GM18951 (cell line): ENCODE measurements around the gene BLNK.

Source experiments
- POLR2A ChIP-seq: IDR thresholded peaks from 4 replicates; pipeline ENCODE4 v1.6.1; 2011; ENCODE audit warnings: mild to moderate bottlenecking; ENCODE audit not compliant: insufficient read length, insufficient read depth; ENCODE audit errors: extremely low read depth
- in situ Hi-C: fragments of 300-500 bp; cut with MboI; formaldehyde crosslinking; loops from one replicate; pipeline ENCODE4 v1.12.0; 2022; ENCODE audit warnings: low sequenced_read_pairs, mixed read lengths, inconsistent platforms; ENCODE audit not compliant: unreplicated experiment

The BLNK gene

DNA sequence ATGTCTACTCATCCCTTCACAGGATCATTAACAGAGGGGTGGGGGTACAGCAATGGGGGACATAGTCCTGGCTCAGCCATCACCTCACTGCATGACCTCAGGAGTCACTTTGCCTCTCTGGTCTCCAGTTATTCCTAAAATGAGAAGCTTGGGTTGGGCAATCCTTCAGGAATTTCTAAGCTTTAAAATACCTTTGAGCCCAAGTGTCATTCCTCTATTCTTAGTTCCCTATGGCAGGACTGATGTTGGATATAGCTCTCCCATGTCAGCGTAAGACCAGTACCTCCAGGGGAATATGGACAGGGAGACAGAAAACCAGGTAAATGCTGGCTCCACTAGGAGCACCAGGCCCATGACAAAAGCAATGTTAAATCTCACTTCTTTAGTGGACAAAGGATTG is 34.5 kb downstream of the BLNK start:
- no peak for TF ChIP-seq POLR2A
- in situ Hi-C loops = loop anchor here (10.0 kb wide), 1 partner anchor 648 kb away; no protein-coding TSS in a partner anchor

DNA sequence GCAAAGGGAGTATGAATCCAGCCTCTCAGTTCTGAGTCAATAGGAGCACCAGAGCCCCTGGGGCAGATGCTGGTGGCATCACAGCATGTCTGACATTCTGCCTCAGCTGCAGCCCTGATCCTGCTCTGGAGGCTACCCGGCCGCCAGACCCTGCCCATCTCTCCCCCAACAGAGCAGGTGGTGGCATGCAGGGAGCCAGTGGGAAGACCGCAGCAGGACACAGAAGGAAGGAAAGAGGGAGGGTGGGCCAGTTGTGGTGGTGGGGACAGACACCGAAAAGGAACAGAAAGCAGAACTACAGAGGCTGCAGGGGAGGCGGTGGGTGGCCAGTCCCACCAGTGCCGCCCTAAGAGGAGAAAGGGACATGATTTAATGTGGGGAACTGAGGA is 35.3 kb downstream of the BLNK start:
- no peak for TF ChIP-seq POLR2A
- in situ Hi-C loops = loop anchor here (10.0 kb wide), 1 partner anchor 649 kb away; no protein-coding TSS in a partner anchor

DNA sequence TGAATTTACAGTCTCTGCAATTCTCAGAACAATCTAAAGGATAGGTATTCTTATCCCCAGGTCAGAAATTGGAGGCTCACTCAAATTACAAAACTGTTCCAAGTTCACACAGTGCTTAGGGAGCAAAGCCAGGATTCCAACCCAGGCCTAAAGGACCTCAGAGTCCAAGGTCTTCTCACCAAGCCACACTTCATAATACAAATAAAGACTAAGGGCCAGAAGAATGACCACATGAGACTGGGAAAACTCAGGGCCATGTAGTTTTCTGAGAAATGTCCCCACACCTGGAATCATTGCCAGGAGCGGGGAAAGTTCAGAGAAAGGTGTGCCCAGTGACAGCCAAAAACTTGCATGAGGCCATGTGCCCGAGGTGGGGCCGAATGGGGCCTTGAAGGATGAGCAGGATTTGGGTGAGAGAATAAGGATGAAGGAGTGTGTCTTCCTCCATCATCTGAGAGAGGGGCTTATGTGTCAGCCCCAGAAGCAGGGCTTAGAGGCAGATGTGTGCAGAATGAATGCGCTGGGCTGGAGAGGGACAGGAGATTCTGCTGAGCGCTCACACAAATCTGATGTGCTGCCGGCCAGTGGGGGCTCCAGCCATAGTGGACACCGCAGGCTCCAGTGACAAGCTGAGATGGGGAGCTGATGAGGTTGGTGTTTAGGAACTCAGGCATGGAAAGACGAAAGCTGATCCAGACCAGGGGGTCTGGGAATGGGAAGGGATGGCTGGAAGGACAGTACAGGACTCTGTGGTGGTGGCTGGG is 35.9 kb downstream of the BLNK start:
- TF ChIP-seq POLR2A = no peak
- in situ Hi-C loops = loop anchor here (10.0 kb wide), 1 partner anchor 649 kb away; no protein-coding TSS in a partner anchor

DNA sequence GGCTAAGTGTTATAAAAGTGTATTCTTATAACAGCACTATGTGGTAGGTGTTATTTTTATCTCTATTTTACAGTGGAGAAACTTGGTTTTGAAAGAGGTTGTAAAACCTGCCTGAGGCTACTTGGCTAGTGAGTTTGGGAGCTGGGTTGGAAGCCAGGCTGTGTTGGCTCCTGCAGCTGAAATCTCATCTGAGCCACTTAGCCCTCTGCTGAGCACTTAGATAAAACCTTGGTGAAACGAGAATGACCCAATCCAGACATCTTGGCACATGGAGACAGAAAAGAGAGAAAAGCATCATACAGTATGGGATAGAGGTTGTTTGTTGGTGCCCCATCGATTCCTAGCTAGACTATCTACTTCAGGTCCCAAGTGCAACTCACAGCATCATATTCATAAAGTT is 37.4 kb downstream of the BLNK start:
- in situ Hi-C loops = loop anchor here (10.0 kb wide), 1 partner anchor 651 kb away; no protein-coding TSS in a partner anchor
- no peak for TF ChIP-seq POLR2A

DNA sequence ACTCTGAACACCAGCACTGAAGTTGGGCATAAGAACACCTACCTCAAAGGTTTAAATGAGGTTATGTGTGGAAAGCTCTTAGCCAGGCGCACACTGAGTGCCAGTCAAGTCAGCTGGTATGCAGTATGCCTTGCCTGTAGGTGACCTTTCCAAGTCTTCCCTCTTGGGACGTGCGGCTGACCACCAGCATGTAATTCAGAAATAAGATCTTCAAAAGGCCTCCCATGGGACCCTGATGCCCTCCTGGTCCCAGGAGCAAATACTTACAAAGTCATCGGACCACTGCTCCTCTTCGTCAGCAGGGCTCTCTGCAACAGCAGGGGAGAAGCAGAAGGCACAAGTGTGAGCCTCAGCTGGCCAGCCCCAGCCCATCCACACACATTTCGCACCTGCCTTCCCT is 40.8 kb downstream of the BLNK start:
- no peak for TF ChIP-seq POLR2A
- in situ Hi-C loops = loop anchor here (10.0 kb wide), 1 partner anchor 654 kb away; no protein-coding TSS in a partner anchor

DNA sequence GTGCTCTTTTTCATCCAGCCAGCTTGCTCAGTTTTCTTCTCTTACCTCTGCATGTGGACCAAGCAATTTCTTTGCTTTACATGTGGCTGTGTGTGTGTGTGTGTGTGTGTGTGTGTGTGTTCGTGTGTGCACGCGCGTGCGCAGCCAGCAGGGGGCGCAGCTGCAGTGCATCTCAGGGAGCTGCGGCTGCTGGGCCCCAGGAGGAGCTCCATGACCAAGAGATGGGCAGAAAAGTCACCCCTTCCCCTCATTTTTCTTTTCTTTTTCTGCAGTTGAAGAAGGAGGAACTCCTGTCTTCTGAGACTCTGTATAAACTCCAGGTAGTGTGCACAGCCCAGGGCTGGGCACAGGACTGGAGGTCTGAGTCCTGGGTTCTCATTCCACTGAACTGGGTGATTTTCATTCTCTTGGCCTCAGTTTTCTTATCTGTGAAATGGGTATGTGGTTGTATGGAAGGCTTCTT is 41.8 kb downstream of the BLNK start:
- peak; percentile 27 for TF ChIP-seq POLR2A
- in situ Hi-C loops = loop anchor here (5.0 to 10.0 kb wide), 2 partner anchors 68 to 655 kb away; no protein-coding TSS in a partner anchor

DNA sequence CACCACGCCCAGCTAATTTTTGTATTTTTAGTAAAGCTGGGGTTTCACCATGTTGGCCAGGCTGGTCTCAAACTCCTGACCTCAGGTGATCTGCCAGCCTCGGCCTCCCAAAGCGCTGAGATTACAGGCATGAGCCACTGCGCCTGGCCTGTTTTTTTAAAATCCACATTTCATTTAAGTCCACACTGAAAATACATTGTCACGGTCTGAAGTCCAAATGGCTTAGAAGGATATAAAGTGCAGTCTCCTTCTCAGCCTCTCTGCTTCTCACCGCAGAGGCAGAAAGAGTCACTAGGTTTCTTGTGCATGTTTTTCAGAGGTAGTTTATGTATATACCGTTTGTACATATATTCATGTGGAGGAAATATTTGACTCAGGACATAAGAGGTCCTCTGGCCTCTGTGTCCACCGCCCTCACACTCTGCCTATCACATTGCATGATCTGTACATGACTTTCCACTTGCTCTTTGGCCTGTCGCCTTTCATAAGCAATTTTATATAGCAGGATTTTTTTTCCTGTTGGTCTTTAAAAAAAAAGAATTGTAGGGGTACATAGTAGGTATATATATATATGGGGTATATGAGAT is 42.9 kb downstream of the BLNK start:
- in situ Hi-C loops = loop anchor here (5.0 kb wide), 1 partner anchor 69 kb away; no protein-coding TSS in a partner anchor
- TF ChIP-seq POLR2A = no peak

DNA sequence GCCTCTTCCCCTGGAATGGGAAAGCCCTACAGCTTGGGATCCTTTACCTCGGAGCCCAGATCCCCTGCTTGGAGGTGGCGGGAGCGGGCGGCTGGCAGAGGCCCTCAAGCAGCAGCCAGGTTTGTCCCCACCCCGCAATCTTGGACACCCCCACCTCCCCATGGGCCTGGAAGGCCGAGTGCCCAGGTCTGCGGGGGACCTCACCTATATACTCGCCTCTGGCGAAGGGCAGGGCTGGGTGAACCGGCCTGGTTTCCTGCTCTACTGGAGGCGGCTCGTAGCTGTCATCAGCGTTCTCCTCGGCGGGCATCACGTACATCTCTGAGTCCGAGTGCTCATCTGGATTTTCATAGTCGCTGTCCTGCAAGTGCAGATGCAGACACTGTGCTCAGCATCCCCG is 44.2 kb downstream of the BLNK start:
- TF ChIP-seq POLR2A = no peak
- in situ Hi-C loops = loop anchor here (5.0 kb wide), 1 partner anchor 70 kb away; no protein-coding TSS in a partner anchor

DNA sequence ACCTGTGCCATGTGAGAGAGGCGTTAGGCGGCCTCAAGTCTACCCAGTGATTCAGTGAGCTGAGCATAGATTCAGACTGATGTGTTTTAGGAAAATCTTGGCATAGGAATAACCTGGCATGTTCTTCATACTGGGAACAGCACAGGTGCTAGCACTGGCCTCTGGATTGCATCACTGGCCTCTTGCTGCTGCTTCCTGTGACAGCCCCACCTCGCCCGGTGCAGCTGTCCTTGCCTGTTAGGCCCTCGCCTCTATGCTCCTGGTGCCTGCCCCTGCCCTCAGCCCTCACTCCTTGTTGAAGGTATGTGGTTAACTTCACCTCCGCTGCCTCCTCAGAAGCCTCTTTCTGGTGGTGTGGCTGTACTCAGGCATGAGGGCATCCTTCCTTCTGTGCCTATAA is 46.2 kb downstream of the BLNK start:
- no peak for TF ChIP-seq POLR2A
- in situ Hi-C loops = loop anchor here (5.0 kb wide), 1 partner anchor 72 kb away; no protein-coding TSS in a partner anchor

DNA sequence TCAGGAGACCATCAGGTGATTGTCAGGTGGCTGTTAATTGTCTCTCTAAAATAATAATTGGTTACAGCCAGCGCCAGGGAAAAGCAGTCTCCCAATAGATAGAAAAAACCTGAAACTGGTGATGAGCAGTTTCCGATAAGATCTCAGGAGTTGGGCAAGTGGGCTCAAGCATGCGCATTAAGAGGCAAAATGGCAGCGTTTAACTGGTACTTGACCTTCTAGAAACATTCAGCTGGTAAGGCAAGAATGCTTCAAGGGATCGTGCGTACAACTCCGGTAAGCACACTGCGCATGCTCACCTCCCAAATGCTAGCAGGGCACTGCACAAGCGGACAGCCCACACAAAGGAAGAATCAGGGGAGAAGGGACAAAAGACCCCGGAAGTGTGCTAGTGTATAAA is 48.5 kb downstream of the BLNK start:
- TF ChIP-seq POLR2A = no peak
- in situ Hi-C loops = no loop called here

DNA sequence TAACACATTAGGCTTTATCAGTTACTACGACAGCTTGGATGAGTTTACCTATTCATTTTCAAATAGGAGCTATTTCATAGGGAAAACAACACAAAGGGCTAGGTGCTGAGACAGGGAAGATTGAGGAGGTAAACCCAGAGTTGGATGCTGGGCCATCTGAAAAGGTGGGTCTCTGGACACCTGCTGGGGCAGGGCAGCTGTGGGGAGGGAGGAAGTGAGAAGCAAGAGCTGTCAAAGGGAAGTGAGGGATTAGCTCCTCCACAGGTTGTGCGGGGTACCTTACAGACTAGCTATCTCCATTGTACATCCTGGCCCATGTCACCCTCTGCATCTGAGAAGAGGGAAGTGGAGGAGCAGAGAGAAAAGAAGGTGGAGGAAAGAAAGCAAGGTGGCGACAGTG is 48.9 kb downstream of the BLNK start:
- TF ChIP-seq POLR2A = no peak
- in situ Hi-C loops = no loop called here

DNA sequence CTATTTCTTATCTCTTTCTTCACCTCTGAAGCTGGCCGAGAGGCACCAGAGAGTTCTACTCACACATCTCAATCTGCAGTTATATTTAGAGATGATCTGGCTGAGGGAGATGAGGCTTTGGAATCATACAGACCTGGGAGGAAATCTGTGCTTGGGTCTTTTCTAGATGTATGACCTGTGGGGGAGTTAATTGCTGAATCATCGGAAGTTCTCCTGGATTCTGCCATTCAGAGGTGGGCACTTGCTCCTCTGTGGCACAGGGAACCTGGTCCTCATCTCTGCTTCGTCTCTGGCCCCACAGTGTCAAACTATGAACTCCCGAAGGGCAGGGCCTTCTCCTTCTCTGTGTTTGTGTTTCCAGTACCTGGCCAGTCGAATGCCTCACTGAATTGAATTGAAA is 52.5 kb downstream of the BLNK start:
- no peak for TF ChIP-seq POLR2A
- in situ Hi-C loops = no loop called here

DNA sequence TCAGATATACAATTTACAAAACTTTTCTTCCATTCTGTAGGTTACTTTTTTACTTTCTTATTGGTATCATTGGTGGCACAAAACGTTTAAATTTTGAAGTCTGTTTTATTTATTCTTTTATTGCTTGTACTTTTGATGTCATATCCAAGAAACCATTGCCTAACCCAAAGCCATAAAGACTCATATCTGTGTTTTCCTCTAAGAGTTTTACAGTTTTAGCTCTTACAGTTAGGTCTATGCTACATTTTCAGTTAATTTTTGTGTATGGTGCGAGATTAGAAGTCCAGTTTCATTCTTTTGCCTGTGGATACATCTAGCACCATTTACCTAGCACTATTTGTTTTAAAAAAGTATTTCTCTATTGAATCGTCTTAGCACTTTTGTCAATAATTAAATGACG is 53.7 kb downstream of the BLNK start:
- in situ Hi-C loops = no loop called here

DNA sequence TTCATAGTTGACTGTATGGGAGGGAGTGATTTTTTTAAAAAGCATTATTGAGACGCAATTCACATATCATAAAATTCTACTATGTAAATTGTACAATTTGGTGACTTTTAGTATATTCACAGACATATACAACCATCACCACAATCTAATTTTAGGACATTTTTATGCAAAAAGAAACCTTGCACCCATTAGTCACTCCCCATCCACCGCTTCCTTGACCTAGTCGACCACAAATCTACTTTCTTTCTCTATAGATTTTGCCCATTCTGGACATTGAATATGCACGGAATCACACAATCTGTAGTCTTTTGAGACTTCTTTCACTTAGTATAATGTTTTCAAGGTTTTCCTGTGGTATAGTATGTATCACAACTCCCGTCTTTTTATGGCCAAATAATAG is 54.6 kb downstream of the BLNK start:
- TF ChIP-seq POLR2A = no peak
- in situ Hi-C loops = no loop called here

More for the DNA sequence above, 53.7 kb downstream of the BLNK start:
- TF ChIP-seq POLR2A = no peak

DNA sequence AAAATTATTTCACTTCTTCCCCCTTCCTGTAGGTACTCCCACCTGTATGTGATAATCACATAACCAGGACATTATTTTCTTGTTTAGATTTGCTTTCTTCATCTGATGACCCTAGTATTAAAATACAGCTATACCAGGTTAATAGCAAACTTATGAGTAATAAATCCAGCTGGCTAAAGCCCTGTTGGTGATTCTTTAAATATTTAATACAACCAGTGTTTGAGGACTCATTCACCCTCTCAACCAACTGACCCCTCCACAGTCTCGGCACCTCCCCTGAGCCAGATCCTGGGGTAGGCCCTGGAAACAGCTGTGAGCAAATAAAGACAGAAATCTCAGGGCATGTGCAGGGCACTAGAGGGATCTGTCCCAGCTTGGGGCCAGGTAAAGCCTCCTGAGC is 58.5 kb downstream of the BLNK start:
- TF ChIP-seq POLR2A = no peak
- in situ Hi-C loops = no loop called here
